HG03039 (cell line): ENCODE measurements around the gene CCDC88B.
"Not testable (repeated sequence)": the region's sequence is repeated elsewhere in the genome, so short reads cannot be mapped to it uniquely, and the experiment has no call there.

ENCODE experiments used
- ATAC-seq: cut with Tn5 transposase; IDR thresholded peaks from one replicate; pipeline ENCODE4 v1.9.1; 2021; ENCODE audit warnings: mild to moderate bottlenecking, moderate library complexity; ENCODE audit not compliant: unreplicated experiment

Gene CCDC88B

DNA sequence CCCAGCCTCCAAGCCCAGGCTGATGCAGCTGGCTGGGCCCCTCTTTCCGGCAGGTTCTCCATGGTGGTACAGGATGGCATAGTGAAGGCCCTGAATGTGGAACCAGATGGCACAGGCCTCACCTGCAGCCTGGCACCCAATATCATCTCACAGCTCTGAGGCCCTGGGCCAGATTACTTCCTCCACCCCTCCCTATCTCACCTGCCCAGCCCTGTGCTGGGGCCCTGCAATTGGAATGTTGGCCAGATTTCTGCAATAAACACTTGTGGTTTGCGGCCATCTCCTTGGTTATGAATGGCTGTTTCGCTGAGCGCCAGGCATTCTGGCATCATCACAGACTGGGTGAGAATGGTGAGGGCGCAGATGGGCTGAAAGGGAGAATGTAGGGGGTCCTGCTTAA is 18.5 kb upstream of the CCDC88B start:
- no peak for ATAC-seq

DNA sequence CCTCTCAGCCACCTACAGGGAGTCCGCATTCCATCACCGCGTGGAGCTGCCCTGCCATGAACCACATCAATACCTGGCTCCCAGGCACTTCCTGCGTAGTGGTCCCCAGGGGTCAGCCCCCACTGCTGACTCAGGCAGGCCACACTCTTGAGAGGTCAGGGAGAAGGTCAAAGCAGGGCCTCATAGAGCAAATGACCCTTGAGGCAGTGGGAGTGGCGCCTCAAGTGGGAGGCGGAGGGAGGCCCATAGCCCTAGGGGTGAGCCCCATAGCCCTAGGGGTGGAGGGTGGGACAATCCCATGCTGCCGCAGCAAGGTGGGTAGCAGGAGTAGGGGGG is 17.1 kb upstream of the CCDC88B start:
- ATAC-seq, result no peak

DNA sequence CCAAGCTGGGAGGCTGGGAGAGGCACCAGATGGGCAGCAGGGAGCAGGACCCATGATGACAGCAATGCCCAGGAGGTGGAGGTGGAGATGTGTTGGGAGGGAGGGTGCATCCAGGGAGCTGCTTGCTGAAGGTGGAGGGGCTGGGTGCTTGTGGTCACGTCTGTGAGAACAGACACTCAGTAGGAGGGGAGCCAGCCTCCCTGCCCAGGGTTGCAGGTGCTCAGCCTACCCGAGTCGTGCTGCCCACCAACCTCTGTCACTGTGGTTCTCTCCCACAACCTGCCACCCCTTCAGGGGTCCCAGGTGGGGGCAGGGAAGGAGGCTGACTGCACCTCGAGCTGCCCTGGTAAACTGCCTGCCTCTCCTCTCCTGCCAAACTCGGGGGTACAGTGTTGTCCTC is 16.6 kb upstream of the CCDC88B start:
- ATAC-seq, result no peak

DNA sequence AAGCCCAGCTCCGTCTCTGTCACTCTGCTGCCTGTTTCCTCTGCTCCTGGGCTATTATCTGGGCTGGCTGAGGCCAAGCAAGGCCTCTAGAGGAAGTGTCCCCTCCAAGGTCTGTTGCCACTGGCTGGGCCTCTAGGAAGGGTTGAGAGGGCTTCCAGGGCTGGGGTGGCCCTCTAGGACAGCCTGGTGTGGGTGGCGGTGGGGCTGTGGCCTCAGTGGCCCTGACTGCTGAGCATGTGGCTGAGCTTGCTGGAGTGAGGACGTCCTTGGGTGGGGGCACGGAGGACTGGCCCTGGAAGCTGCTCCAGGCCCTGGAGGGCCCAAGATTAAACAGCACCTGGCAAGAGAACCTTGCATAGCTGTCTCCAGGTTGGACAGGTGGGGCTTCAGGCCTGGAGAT is 16.0 kb upstream of the CCDC88B start:
- ATAC-seq, result not testable (repeated sequence)

DNA sequence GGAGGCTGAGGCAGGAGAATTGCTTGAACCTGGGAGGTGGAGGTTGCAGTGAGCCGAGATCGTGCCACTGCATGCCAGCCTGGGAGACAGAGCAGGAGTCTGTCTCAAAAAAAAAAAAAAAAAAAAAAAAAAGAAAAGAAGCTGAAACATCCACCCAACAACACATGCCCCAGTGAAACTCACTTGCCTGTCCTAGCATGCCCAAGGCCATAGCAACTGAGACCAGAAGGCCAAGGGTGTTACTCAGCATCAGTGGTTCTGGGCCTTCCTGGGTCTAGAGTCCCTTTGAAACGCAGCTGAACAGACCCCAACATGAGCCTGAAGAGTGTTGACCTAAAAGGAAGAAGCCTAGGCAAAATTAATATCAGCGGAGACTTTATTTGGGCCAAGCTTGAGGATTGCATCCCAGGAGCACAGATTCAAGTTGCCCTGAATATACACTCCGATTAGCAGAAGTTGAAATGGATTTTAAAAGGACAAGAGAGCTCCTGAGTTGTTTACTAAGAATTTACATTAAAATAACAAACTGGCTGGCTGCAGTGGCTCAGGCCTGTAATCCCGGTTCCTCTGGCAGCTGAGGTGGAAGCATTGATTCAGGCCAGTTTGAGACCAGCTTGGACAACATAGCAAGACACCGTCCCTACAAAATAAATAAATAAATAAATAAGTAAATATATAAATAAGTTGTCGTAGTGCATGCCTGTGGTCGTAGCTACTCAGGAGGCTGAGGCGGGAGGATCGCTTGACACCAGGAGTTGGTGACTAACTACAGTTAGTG is 15.1 kb upstream of the CCDC88B start:
- ATAC-seq, result no peak

DNA sequence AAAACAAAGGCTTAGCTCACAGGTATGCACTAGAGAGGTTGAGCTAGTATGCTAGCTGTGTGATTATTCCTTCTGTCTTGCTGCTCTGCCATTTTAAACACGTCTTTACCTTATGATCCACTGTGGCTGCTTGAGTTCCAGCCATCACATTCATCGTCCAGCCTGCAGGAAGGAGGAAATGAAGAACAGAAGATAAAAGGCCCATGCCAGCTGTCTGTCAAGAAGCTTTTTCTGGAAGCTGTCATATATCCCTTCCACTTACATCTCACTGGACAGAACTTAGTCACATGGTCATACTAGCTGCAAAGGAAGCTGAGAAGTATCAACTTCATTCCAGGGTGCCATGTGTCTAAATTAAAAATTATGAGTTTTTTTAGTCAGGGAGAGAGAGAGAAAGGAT is 12.6 kb upstream of the CCDC88B start:
- no peak for ATAC-seq

DNA sequence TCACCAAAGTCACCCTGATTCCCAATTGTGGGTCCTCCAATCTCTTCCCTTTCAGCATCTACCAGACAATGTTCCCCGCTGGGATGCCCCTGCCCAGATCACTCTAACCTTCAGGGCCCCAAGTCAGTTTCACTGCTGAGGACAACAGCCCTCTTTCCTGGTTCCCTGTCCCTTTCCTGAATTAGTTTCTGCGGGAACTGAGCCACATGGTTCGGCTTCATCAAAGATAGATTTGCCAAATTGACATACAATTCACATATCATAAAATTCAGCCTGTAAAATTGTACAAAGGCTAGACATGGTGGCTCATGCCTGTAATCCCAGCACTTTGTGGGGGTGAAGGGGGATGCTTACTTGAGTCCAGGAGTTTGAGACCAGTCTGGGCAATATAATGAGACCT is 12.0 kb upstream of the CCDC88B start:
- ATAC-seq, result no peak

DNA sequence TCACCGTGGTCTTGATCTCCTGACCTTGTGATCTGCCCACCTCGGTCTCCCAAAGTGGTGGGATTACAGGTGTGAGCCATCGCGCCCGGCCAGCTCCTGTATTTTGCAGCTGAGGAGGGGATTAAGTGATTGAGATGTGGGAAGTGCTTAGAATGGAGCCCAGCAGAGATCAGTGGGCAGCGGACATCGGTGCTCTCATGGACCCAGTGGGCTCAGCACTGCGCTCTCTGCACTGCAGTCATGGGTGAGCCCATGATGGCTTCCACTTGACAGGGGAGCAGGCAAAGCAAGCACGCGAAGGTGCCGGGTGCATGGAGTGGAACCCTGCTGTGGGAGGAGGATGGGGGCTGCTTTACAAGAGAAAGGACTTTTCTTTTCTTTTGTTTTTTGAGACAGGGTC is 9.1 kb upstream of the CCDC88B start:
- no peak for ATAC-seq

DNA sequence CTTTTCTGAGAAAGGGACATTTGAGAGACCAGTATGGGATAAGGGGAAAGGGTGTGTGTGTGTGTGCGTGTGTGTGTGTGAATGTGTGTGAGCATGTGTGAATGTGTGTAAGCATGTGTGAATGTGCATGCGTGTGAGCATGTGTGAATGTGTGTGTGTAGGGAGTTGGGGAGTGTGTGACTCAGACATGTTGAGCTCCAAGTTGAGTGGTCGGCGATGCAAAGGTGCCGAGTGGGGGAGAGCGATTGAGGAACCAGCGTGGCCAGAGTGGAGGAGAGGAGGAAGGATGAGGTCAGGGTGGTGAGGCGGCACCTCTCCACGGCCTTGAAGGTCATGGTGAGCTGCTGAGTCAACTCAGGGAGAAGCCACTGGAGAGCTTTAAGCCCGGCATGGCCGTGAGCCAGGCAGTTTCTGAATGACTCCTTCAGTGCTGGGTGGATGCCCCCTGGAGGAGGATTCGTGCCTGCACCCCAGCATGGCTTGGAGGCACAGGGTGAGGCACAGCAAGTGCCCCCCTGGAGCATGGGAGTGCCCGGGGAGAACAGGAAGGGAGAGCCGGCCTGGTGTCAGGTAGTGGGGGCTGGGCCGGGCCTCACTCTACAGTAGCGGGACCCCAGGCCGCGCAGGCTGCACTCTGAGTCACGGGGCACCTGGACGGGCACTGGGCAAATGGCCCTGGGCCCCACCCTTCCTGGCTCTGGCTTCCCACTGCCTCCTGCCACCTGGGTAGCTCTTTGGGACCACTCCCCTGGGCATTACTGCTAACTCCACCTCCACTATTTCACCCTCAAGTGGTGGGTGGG is 8.2 kb upstream of the CCDC88B start:
- peak; percentile 40 for ATAC-seq

DNA sequence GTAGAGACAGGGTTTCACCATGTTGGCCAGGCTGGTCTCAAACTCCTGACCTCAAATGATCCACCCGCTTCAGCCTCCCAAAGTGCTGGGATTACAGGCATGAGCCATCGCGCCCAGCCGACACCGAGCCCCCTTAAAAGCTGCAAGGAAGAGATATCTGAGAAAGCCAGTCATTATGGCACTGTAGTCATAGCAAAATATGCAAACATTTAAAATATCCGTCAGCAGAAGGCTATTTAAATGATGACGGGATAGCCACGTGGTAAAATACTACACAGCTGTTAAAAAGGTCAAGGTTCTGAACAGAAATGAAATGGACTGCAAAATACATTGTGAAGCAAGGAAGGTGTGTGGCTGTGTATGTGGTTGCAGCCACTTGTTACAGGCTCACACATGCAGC is 6.4 kb upstream of the CCDC88B start:
- ATAC-seq, result no peak

DNA sequence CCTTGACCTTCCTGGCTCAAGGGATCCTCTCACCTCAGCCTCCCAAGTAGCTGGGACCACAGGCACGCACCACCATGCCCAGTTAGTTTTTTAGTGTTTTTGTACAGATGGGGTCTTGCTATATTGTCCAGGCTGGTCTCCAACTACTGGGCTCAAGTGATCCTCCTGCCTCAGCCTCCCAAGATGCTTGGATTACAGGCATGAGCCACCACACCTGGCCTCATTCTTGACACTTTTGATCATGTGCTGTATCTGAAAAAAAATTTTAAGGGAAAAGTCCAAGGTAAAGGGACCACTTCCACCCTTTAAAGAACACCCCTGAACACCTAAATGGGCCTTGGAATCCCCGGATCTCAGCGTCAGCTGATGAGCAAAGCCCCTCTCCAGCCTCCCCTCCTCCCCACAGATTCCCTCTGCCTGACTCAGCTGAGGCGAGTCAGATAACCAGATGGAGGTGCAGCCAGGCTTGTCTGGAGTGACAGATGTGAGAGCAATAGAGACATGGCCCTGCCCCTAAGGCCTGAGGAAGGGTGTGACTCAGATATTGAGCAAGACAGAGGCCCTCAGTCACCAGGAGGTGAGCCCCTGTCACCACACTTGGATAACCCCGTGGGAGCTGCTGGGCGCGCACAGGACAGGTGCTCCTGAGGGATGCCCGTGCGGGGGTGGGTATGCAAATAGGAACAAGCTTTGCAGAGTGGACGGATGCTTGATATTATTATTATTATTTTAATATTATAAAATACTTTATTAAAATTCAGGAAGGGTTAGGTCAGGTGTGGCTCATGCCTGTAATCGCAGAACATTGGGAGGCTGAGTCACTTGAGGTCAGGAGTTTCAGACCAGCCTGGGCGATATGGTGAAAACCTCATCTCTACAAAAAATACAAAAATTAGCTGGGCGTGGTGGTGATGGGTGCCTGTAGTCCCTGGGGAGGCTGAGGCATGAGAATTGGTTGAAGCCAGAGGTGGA is 5.0 kb upstream of the CCDC88B start:
- ATAC-seq, result peak; percentile 58

DNA sequence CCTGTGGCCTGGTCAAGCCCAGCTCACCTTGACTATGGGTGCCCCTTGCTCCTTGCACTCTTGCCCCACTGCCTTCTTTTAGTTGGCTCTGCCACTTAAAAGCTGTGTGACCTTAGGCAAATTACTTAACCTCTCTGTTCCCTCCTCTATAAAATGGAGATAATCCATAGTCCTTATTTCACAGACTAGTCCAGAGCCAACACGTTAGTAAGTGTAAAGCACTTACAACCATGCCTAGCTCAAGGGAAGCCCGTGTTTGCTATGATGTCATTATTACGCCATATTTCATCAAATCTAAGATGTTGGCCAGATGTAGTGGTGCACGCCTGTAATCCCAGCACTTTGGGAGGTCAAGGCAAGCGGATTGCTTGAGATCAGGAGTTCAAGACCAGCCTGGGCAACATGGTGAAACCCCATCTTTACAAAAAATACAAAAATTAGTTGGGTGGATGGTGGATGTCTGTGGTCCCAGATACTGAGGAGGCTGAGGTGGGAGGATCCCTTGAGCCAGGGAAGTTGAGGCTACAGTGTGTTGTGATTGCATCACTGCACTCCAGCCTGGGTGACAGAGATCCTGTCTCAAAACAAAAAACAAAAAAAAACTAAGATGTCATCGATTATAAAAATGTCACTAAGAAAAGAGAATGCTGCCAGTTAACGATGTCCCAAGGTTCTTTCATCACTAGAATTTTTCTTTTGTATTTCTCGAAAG is 2.3 kb upstream of the CCDC88B start:
- ATAC-seq, result no peak

DNA sequence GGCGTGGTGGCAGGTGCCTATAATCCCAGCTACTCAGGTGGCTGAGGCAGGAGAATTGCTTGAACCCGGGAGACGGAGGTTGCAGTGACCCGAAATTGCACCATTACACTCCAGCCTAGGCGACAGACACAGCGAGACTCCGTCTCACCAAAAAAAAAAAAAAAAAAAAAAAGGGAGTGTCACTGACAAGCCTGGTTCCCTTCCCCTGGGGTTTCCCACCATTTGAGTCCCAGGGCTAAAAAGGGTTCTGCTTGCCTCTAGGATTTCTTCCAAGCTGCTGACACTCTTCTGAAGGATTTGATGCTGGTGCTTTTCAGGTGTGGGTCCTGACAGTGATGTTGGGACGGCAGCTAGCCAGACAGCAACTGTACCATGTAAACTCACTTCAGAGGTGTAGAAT is 1.3 kb upstream of the CCDC88B start:
- ATAC-seq, result no peak

DNA sequence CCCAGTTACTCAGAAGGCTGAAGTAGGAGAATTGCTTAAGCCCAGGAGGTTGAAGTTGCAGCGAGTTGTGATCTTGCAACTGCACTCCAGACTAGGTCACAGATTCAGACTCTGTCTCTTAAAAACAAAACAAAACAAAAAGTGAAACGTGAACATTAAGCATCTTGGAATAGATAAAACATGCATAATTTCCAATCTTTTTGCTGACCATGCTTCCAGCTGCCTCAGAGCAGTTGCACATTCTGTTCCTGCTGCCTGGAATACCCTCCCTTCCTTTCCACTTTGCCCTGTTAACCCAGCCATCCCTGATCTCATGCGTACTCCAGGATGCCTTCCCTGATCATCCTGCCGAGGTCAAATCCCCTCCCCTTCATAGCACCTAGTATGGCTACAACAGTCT is 718 bp upstream of the CCDC88B start:
- ATAC-seq, result no peak

DNA sequence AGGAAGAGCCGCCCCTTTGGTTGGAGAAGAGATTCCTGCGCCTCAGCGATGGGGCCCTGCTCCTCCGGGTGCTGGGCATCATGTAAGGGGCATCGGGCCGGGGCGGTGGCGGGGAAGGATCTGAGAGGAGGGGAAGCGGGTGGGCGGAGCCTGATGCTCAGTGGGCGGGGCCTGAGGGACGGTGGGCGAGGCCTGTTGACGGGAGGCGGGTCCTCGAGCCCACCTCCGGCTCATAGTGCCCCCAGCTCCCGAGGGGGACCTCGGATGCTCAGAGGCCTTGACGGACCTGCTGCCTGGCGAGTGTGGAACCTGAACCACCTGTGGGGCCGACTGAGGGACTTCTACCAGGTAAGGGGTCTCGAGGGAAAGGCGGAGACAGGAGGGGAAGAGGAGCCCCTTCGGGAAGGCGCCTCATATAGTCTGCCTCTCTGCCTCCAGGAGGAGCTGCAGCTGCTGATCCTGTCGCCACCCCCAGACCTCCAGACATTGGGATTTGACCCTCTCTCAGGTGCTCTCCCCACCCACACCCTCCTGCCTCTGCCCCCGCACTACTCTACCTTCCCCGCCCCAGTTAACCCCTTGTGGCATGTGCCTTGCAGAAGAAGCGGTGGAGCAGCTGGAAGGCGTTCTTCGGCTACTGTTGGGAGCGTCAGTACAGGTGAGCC is 799 bp downstream of the CCDC88B start:
- peak; percentile 34 for ATAC-seq

DNA sequence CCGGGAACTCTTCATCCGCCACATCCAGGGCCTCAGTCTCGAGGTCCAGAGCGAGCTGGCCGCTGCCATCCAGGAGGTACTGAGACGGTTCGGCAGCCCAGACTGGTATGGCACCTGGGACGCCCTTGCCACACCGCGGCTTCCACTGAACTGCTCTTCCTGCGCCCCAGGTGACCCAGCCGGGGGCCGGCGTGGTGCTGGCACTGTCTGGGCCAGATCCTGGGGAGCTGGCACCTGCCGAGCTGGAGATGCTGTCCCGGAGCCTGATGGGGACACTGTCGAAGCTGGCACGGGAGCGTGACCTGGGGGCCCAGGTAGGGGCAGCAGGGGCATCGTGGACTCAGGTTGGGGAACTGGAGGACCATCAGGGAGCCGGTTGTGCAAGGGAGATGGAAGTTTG is 1.4 kb downstream of the CCDC88B start:
- no peak for ATAC-seq

DNA sequence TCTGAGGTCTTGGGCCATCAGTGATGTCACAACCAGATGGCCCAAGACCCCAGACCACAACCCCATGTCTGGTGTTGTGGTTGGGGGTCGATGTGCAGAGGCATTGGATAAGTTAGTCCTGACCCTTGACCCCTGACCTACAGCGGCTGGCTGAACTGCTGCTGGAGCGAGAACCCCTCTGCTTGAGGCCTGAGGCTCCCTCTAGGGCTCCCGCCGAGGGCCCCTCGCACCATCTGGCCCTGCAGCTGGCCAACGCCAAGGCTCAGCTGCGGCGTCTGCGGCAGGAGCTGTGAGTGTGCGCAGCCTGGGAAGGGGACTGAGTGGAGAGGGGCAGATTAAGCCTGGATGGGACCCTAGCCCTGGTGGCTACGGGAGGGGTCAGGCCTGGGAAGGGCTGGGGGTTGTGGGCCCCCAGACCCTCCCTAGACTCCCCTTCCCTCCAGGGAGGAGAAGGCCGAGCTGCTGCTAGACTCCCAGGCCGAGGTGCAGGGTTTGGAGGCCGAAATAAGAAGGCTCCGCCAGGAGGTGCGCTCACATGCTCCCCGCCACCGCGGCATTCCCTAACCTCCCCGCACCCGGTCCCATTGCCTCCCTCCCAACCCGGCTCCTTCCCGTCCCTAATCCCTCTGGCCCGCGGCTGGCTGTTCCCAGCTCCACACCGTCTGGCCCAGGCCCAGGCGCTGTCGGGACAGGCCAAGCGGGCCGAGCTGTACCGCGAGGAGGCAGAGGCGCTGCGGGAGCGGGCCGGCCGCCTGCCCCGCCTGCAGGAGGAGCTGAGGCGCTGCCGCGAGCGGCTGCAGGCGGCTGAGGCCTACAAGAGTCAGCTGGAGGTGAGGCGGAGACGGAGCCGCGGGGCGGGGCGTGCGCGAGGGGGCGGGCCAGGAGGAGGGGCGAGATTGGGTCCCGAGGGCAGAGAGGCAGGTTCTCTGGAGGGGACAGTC is 2.1 kb downstream of the CCDC88B start:
- no peak for ATAC-seq

DNA sequence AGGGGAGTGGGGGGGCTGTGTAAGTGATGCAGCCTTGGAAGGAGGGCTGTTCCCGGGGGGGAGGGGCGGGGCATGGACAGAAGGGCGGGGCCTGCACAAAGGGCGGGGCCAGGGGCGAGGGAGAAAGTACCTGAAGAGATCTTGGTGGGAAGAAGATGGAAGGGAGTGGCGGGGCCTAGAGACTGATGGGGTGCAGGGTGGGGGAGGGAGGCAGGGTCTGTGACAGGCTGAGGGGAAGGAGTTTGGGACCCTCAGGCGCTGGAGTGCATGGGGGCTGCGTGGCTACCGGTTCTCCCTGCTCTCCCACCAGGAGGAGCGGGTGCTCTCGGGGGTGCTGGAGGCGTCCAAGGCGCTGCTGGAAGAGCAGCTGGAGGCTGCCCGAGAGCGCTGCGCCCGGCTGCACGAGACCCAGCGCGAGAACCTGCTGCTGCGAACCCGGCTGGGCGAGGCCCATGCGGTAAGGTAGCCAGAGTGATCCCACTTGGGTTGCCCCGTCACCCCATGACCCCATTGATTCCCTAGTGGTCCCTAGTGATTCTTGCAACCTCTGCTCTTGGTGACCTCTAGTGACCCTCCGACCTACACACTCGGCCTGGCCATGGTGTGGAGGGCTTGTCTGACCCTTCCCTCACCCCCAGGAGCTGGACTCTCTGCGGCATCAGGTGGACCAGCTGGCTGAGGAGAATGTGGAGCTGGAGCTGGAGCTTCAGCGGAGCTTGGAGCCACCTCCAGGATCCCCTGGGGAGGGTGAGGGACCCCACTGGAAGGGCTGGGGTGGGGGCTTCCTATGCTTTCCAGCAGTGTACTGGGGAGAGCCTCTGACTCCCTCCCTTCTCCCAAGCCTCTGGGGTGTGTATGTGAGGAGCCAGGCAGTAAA is 3.1 kb downstream of the CCDC88B start:
- ATAC-seq, result no peak
